GM12873 (cell line): ENCODE results near the gene SKI.

Experiments
- TF ChIP-seq, protein P1 (sequence below): IDR thresholded peaks from 2 replicates; pipeline ENCODE4 v1.5.1; 2012; ENCODE audit warnings: low read depth, mild to moderate bottlenecking, moderate library complexity, low read length, control low read depth; ENCODE audit not compliant: insufficient read depth; ENCODE audit errors: missing control alignments

The SKI gene

GRCh38 chr1:2310332-2311183 lies 82.4 kb downstream of the SKI start:
- TF ChIP-seq, protein P1, sequence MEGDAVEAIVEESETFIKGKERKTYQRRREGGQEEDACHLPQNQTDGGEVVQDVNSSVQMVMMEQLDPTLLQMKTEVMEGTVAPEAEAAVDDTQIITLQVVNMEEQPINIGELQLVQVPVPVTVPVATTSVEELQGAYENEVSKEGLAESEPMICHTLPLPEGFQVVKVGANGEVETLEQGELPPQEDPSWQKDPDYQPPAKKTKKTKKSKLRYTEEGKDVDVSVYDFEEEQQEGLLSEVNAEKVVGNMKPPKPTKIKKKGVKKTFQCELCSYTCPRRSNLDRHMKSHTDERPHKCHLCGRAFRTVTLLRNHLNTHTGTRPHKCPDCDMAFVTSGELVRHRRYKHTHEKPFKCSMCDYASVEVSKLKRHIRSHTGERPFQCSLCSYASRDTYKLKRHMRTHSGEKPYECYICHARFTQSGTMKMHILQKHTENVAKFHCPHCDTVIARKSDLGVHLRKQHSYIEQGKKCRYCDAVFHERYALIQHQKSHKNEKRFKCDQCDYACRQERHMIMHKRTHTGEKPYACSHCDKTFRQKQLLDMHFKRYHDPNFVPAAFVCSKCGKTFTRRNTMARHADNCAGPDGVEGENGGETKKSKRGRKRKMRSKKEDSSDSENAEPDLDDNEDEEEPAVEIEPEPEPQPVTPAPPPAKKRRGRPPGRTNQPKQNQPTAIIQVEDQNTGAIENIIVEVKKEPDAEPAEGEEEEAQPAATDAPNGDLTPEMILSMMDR = no peak

GRCh38 chr1:2311184-2312032 lies 83.3 kb downstream of the SKI start:
- TF ChIP-seq, protein P1 = peak; percentile 55

DNA sequence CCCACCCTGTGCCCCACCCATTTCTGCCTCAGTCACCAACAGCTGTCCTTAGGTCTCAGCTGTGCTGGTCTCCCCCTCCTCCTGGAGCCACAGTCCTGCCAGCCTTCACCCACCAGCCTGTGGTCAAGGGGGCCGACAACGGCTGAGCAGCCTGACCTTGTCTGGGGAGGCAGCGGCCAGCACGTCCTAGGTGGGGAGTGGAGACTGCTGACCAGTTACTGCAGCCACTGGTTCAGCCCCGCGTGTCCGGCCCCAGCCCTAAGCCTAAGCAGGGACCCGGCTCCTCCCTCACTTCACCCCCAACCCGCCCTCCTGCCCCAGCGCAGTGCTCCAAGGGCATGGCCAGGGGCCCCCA lies 84.0 kb downstream of the SKI start:
- TF ChIP-seq, protein P1 = no peak

- TF ChIP-seq, protein P1 = no peak
These were observed 84.6 kb downstream of the SKI start for GRCh38 chr1:2312515-2313301.

- TF ChIP-seq, protein P1 = no peak
These were observed 85.6 kb downstream of the SKI start for GRCh38 chr1:2313651-2314261.

GRCh38 chr1:2314273-2314802 lies 86.2 kb downstream of the SKI start:
- TF ChIP-seq, protein P1 = no peak
